GM13976 (cell line): ENCODE measurements around the gene P4HA3.

Source experiments
- DNase-seq: peaks from one replicate; pipeline ENCODE4 v3.0.0; 2012; ENCODE audit warnings: low spot score
- in situ Hi-C: fragments of 300-500 bp; cut with MboI; formaldehyde crosslinking; loops from one replicate; pipeline ENCODE4 v1.12.0; 2022; ENCODE audit warnings: low sequenced_read_pairs, mixed read lengths, inconsistent platforms; ENCODE audit not compliant: unreplicated experiment
- TF ChIP-seq, protein P1 (sequence below): IDR thresholded peaks from 2 replicates; pipeline ENCODE4 v1.5.1; 2012; ENCODE audit warnings: borderline replicate concordance, mild to moderate bottlenecking; ENCODE audit not compliant: insufficient read depth; ENCODE audit errors: extremely low read depth, missing control alignments, control extremely low read depth

P4HA3 gene

GRCh38 chr11:74265256-74265655 is 46.2 kb downstream of the P4HA3 start:
- in situ Hi-C loops = no loop called here
- DNase-seq = no peak
- TF ChIP-seq, protein P1, sequence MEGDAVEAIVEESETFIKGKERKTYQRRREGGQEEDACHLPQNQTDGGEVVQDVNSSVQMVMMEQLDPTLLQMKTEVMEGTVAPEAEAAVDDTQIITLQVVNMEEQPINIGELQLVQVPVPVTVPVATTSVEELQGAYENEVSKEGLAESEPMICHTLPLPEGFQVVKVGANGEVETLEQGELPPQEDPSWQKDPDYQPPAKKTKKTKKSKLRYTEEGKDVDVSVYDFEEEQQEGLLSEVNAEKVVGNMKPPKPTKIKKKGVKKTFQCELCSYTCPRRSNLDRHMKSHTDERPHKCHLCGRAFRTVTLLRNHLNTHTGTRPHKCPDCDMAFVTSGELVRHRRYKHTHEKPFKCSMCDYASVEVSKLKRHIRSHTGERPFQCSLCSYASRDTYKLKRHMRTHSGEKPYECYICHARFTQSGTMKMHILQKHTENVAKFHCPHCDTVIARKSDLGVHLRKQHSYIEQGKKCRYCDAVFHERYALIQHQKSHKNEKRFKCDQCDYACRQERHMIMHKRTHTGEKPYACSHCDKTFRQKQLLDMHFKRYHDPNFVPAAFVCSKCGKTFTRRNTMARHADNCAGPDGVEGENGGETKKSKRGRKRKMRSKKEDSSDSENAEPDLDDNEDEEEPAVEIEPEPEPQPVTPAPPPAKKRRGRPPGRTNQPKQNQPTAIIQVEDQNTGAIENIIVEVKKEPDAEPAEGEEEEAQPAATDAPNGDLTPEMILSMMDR = no peak

GRCh38 chr11:74262725-74263124 is 48.7 kb downstream of the P4HA3 start:
- in situ Hi-C loops = no loop called here
- DNase-seq = no peak

DNA sequence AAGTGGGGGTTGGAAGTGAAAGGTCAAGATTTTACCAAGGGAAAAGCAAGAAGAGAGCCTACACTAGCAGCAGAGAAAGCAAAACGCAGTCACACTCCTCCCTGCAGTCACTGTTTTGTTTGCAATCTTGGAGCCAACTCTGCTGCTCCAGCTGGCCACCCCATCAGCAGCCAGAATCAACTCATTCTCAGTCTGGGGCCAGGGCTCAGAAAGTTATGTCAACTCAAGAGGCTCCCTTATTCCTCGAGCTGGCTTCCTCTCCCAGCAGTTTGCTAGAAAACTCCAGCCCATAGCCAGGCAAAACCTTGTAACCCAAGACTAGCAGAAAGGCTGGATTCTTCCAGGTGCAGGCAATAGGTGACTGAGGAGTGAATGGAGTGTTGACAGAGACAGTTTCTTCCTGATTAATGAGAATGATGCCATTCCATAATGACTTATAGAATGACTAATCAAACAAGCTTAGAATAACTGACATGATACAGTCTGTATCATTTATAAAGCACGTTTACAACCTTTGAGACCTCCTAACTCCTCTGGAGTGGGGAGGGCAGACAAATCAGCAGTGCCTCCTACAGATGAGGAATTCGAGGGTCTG is 53.4 kb downstream of the P4HA3 start:
- TF ChIP-seq, protein P1 = no peak
- in situ Hi-C loops = no loop called here
- DNase-seq = no peak

More at GRCh38 chr11:74262725-74263124, 48.7 kb downstream of the P4HA3 start:
- TF ChIP-seq, protein P1 = no peak

DNA sequence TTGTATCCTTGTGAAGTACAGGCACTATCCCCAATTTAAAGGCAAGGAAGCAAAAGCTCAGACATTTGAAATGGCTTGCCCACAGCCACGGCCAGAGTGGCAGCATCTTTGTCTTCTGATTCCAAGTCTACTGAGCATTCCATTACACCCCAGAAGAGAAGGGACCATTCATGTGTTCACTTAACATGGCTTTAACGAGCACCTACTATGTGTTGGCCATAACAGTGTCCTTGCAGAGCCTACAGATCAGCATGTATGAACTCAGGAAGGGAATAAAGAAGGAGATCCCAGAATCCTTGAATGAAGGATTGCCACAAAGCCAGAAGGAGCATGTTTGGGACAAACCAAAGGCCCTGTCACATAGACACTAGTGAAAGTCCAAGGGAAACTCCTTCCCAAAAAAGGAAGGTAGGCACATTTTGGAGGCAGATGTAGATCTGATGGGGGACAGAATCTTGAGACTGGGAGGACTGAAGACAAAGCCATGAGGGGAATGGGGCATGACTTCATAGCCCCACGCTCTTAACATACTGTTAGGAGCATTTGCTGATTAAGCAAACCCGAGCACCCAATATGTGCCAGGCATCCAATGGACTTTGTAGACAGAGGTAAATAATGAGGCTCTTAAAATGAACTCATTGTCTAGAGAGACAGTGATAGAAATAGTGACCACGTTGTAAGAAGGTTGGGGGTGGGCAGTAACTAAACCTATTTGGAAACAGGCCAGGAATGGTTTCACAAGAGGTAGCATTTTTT is 54.9 kb downstream of the P4HA3 start:
- in situ Hi-C loops = no loop called here
- DNase-seq = no peak

DNA sequence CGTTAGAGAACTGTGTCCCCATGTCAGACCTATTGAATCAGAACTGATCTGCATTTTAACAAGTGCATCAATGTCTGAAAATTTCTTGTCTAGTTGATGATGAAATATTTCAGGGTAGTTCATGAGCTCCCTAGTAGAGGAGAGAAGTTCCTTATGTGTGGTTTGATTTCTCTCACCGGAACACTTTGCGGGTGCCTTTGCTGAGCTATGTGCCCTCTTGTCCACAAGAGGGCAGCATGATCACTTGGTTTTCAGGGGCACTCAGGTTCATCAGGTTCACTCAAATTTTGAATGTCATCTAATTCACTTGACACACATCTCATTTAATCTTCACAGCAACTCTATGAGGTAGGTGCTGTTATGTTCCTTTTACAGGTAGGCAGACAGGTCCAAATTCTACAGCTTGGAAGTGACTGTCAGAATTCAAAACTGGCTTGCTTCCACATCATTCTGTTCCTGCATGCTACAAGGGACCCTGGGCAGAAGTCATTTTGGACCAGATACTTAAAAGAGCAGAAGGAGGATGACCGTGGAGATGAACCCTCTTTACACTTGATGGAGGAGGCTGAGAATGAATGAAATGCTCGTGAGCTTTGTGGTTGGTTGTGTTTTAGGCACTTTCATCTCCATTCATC is 55.6 kb downstream of the P4HA3 start:
- in situ Hi-C loops = no loop called here

More for the DNA sequence above, 54.9 kb downstream of the P4HA3 start:
- TF ChIP-seq, protein P1 = no peak

GRCh38 chr11:74253361-74253760 is 58.1 kb downstream of the P4HA3 start:
- in situ Hi-C loops = no loop called here
- TF ChIP-seq, protein P1 = no peak
- DNase-seq = no peak

More for the DNA sequence above, 55.6 kb downstream of the P4HA3 start:
- DNase-seq = peak; percentile 80
- TF ChIP-seq, protein P1 = peak; percentile 92
